Thyroid gland (tissue), 4 donors: Measurements from ENCODE around the gene MKRN2OS. TPM values are rescaled to one million over a fixed set of nuclear protein-coding genes. Genes with fewer than 3 reads are reported as not detected.

ENCODE experiments used
- DNase-seq, 2 donors: peaks; one replicate each; pipeline ENCODE4 v3.0.0-alpha.2; 2019
- H3K27ac ChIP-seq, 3 donors: fragments of 200-600 bp; sonication (generic); 1 replicate in 2 of 3; 2 replicates in 1 of 3; pipeline ENCODE4 v1.5.1; 2016 to 2019; ENCODE audit warnings: mild to moderate bottlenecking in 1 of 3, moderate library complexity in 1 of 3
- H3K27me3 ChIP-seq: fragments of 200-600 bp; sonication (generic); one replicate; pipeline ENCODE4 v1.5.1; 2019
- H3K36me3 ChIP-seq, 2 donors: fragments of 200-600 bp; sonication (generic); one replicate each; pipeline ENCODE4 v1.5.1; 2016 to 2019
- H3K4me1 ChIP-seq, 2 donors: fragments of 200-600 bp; sonication (generic); one replicate each; pipeline ENCODE4 v1.5.1; 2017 to 2019
- H3K4me3 ChIP-seq, 3 donors: fragments of 200-600 bp; sonication (generic); replicated peaks in 1 of 3; 1 replicate in 2 of 3; 2 replicates in 1 of 3; pipeline ENCODE4 v1.5.1; 2016; ENCODE audit warnings: mild to moderate bottlenecking in 1 of 3
- H3K9me3 ChIP-seq: fragments of 200-600 bp; sonication (generic); one replicate; pipeline ENCODE4 v1.5.1; 2017
- POLR2A ChIP-seq, 2 donors: fragments of 450-650 bp; IDR thresholded peaks; one replicate each; pipeline ENCODE4 v1.6.1; 2017; ENCODE audit warnings: antibody characterized with exemption in 2 of 2, mild to moderate bottlenecking in 2 of 2, moderate library complexity in 1 of 2
- WGBS, 2 donors: methylation state at CpG; one replicate each; pipeline ENCODE4 v1.1.5; 2017; 5-methylcytosine and 5-hydroxymethylcytosine counted together
- intact Hi-C: fragments of 100-400 bp; cut with DNase I; formaldehyde crosslinking; loops from one replicate; pipeline ENCODE4 v1.15.1; 2023
- small RNA-seq: library from RNA; depleted of rRNA; stranded (forward); fragments of <200 nt; gene quantifications from one replicate; pipeline ENCODE3, GENCODE V24; 2016
- total RNA-seq, 4 donors: library from RNA; depleted of rRNA; stranded (reverse); fragments of >200 nt; gene quantifications; one replicate each; pipeline ENCODE4 v1.2.3, GENCODE V29; 2016
- TF ChIP-seq, protein P1 (sequence below), 6 experiments: fragments of 200-600 bp in 3 of 6; fragments of 450-650 bp in 3 of 6; sonication (generic) in 3 of 6; IDR thresholded peaks; one replicate each; pipeline ENCODE4 v1.5.1; 2016 to 2019; ENCODE audit warnings: antibody characterized with exemption in 6 of 6, mild to moderate bottlenecking in 2 of 6, inconsistent platforms in 1 of 6, moderate library complexity in 1 of 6

MKRN2OS gene
- total RNA-seq, 4 donors from 2014 or later = not detected

DNA sequence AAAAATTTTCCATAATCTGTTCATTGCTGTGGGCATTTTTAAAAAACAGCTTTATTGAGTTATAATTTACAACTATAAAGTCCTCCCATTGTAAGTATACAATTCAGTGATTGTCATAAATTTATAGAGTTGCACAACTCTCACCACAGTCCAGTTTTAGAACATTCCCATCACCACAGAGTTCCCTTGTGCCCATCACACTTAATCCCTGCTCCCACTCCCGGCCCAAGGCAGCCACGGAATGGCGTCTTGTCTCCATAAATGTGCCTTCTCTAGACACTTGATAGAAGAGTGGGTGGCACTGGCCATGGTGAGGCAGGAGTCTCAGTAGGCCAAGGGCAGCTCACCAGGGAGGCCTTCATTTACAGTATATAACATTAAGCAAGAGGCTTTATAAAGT, 54.8 kb downstream of the MKRN2OS start:
- Histone ChIP-seq H3K27me3 (no peaks in the 10 kb centered on the region), H3K4me3 (no peak overlapping the region), H3K9me3 (no peaks in the 10 kb centered on the region), H3K36me3 (peaks cover 0 to 6% of the 10 kb centered on the region in 2 donors), H3K4me1 (peaks cover 0 to under 1% of the 10 kb centered on the region in 2 donors), H3K27ac (no peak overlapping the region)
- no peak for DNase-seq
- intact Hi-C loops = no loop called here
- WGBS, 2 donors = 87 to 96% methylated on average over 3 of the region's 3 CpGs
- TF ChIP-seq, protein P1, sequence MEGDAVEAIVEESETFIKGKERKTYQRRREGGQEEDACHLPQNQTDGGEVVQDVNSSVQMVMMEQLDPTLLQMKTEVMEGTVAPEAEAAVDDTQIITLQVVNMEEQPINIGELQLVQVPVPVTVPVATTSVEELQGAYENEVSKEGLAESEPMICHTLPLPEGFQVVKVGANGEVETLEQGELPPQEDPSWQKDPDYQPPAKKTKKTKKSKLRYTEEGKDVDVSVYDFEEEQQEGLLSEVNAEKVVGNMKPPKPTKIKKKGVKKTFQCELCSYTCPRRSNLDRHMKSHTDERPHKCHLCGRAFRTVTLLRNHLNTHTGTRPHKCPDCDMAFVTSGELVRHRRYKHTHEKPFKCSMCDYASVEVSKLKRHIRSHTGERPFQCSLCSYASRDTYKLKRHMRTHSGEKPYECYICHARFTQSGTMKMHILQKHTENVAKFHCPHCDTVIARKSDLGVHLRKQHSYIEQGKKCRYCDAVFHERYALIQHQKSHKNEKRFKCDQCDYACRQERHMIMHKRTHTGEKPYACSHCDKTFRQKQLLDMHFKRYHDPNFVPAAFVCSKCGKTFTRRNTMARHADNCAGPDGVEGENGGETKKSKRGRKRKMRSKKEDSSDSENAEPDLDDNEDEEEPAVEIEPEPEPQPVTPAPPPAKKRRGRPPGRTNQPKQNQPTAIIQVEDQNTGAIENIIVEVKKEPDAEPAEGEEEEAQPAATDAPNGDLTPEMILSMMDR (IDR thresholded peaks at IDR 0.05) = no peak
- no peak for TF ChIP-seq POLR2A (IDR thresholded peaks at IDR 0.05)

DNA sequence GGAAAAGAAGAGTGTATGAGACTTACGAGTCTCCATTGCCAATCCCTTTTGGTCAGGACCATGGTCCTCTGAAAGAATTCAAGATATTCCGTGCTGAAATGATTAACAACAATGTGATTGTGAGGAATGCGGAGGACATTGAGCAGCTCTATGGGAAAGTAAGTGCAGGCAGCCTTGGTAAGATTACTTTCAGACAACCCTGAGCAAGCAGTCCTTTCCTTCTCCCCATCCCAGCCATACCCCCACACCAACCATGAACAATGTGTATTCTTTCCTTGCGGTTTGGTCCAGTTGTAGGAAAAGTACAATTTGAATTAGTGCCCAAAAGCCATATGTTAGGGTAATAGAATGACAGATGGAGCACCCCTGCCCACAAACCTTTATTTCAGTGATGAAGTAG, 55.5 kb downstream of the MKRN2OS start:
- Histone ChIP-seq H3K9me3 (no peaks in the 10 kb centered on the region), H3K4me3 (no peak overlapping the region), H3K27ac (no peak overlapping the region), H3K27me3 (no peaks in the 10 kb centered on the region), H3K36me3 (peaks cover 0 to 6% of the 10 kb centered on the region in 2 donors), H3K4me1 (peaks cover 7 to 8% of the 10 kb centered on the region in 2 donors)
- 87 to 90% methylated on average over 4 of the region's 4 CpGs for WGBS, 2 donors
- intact Hi-C loops = loop anchor here (10.0 kb wide), 1 partner anchor 235 kb away; no protein-coding TSS in a partner anchor
- TF ChIP-seq, protein P1 (IDR thresholded peaks at IDR 0.05) = no peak
- TF ChIP-seq POLR2A (IDR thresholded peaks at IDR 0.05) = no peak
- DNase-seq = no peak

Small RNA genes within 50 kb of the gene (small RNA-seq; reads per million reads assigned to genes)
- gene RF00017 (not detected), gene RNA5SP123 (not detected), gene RNU6-377P (not detected)

Other genes starting within 250 kb of the MKRN2OS start
- gene TSEN2, start 61.0 kb downstream of the MKRN2OS start, total RNA-seq = 10 to 100 TPM; 14.9 to 25.8 (median 21.4) TPM
- 10 to 100 TPM; 37.8 to 53.6 (median 40.7) TPM for gene MKRN2, start 11.6 kb upstream of the MKRN2OS start, total RNA-seq
- gene RAF1, start 118.6 kb upstream of the MKRN2OS start, total RNA-seq = 100 to 1,000 TPM; 151 to 174 (median 163) TPM
- not detected for gene TMEM40, start 213.8 kb upstream of the MKRN2OS start, total RNA-seq